Islet precursor cell (in vitro differentiated cells): Measurements from ENCODE around the gene OR2AE1.
"Not testable (repeated sequence)": the region's sequence is repeated elsewhere in the genome, so short reads cannot be mapped to it uniquely, and the experiment has no call there.

ENCODE experiments used
- DNase-seq: peaks from one replicate; pipeline ENCODE4 v3.0.0-alpha.2; 2018

Gene OR2AE1, protein sequence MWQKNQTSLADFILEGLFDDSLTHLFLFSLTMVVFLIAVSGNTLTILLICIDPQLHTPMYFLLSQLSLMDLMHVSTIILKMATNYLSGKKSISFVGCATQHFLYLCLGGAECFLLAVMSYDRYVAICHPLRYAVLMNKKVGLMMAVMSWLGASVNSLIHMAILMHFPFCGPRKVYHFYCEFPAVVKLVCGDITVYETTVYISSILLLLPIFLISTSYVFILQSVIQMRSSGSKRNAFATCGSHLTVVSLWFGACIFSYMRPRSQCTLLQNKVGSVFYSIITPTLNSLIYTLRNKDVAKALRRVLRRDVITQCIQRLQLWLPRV

DNA sequence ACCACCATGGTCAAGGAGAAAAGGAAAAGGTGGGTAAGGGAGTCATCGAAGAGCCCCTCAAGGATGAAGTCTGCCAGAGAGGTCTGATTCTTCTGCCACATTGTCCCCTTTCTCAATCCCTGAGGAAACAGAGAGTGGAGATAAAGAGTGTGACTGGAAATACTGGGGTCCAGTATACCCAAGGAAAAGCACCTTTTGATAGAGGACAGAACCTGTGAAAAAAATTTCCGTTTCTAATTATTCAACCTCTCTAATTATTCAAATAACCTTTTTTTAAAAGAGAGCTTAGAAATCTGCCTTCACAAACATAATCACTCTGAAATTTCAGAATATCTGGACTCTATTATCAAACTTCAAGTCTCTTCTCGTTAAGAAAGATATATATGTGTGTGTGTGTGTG is at the start of gene OR2AE1:
Gene OR2AE1 (minus strand): TSS at position 101 of the 400 bp plus-strand sequence. CDS start 0 bp downstream, at position 101.
- no peak for DNase-seq

DNA sequence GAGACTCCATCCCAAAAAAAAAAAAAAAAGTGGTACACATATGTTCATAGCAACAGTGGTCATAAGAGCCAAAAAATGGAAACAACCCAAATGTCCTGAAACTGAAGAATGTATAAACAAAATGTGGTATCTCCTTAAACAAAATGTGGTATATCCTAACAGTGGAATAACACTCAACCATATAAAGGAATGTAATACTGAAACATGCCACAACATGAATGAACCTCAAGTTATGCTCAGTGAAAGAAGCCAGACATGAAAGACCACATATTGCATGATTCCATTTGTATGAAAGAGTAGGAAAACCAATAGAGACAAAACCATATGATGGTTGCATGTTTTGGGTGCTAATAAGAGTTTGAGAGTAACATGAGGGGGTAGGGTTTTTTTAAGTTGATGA is 49.5 kb upstream of the OR2AE1 start:
- no peak for DNase-seq

DNA sequence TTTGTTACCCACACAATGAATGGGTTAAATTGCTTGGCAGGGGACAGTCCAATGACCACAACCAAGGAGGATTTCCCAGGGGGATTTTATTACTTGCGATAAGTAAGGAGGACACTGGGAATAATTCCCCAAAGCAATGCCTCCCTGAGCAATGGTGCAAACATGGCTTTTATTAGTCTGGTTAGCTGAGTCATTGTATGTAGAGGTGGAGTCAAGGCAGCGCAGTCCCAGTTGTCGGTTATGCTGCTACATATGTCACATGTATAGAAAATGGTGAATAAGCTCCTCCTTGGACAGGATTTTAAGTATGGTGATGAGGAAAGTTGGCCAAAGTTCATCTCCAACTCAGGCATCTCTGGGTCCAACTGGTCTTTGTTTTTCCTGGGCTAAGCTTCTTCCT is 46.4 kb upstream of the OR2AE1 start:
- no peak for DNase-seq

DNA sequence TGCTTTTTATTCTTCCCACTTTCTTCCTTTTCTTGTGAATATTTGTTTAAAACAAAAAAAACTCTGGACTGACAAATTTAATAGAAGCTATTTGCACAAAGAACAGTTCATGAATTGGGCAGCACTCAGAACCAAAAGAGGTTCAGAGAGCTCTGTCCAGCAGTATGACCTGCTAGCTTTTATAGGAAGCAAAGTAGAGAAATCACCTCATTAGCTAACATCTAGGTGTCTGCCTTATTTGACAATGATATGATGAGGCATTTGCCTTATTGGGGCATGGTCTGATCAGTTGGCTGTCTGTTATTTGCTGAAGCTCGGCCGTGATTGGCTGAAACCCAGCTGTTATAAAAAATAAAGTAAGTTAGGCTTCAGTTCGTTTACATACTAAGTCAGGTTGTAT is 43.3 kb upstream of the OR2AE1 start:
- no peak for DNase-seq

DNA sequence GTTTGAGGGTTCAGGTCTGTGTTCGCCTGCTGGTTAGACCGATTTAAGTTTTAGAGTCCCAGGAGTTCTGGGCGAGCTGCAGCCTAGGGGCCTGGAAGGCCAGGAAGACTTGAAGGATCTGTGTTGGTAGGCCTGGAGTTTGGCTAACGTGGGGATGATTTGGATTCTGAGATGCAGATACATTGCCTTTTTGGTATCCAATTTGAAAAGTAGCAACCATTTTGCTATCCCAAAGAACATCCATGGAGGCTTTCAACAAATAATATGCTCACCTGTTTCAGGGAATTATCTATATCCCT is 42.9 kb upstream of the OR2AE1 start:
- no peak for DNase-seq

DNA sequence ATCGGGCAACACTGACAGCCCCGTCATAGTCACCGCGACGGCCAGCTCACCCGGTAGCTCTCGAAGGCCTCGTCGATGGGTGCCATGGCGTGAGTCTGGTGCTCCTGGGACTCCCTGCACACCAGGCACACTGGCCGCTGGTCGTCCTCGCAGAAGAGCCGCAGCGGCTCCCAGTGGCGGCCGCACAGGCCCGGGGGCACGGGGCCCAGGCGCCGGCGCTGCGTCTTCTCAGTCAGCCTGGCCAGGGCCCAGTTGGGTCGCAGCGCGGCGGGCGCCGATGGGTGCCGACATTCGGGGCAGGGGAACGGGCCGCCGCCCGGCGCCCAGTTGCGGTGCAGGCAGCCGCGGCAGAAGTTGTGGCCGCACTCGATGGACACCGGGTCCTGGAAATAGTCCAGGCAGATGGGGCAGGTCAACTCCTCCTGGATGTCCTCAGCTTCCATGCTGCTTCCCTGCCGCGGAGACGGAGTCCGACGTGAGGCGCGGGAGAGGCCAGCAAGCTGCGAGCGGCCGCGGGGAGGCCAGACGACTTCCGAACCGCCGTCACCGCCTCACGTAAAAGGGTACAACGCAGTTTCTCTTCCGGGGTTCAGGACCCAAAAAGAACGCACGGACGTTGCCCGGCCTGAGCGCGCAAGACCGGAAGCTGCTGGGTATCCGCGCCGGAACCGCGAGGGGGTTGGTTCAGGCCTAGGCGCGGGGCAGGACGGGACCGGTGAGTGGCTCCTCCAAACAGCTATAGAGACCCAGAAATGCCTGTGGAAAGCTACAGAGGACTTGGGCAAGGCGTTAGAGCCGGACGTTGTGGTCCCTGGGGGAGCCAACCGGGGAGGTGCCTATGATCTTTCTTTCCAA is 42.4 kb upstream of the OR2AE1 start, which contains the start of gene TRIM4:
Gene TRIM4 (minus strand): TSS at position 572 of the 855 bp plus-strand sequence. CDS start 129 bp downstream, at position 443.
- DNase-seq, result no peak

DNA sequence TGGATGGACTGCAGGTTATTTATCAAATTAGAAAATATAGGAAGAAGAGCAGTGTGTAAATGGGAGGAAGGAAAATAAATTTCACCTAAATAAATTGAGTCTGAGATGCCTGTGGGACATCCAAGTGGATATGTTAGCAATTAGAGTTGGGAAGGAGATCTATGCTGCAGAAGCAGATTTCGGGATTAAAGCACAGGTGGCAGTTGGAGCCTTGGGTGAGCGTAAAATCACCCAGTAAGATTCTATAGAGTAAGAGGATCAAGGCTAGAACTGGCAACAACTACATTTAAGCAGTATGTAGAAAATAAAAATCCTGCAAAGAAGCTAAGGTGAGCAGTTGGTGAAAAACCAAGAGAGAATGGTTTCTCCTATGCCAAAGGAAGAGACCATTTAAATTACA is 34.1 kb upstream of the OR2AE1 start:
- DNase-seq, result no peak

DNA sequence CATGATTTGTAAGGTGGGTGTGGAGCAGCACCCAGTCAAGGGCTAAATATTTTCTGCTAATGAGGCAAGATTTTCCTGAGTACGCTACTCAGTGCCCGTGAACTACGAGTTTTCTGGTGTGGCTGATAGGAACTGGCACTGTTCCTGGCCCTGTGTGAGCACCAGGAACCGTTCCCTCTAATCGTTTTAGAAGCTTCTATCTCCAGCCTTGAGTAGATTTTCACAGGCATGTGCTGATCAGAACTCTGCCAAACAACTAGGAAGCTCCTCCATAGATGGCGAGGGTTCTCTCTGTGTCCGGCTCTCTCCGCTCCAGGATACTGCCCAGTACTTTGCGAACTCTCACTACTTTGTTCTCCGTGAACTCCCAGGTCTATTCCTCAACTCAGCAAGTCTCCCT is 24.7 kb upstream of the OR2AE1 start:
- no peak for DNase-seq

DNA sequence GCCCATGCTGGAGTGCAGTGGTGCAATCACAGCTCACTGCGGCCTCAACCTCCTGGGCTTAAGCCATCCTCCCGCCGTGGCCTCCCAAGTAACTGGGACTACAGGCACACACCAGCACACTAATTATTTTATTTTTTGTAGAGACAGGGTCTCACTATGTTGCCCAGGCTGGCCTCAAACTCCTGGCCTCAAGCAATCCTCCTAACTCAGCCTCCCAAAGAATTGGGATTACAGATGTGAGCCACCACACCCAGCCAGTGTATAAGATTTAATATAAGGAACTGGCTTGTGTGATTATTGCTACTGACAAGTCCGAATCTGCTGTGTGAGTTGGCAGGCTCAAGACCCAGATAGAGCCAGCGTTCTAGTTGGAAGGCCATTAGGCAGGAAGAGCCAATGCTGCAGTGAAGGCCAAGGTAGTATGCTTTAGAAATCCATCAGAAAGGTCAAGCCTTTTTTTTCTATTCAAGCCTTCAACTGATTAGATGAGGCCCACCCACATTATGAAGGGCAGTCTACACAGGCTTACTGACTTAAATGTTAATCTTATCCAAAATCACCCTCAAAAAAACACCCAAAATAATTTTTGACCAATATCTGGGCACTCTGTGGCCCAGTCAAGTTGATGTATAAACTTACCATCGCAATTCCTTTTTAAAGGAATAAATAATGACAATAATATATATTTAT is 23.1 kb upstream of the OR2AE1 start:
- no peak for DNase-seq

DNA sequence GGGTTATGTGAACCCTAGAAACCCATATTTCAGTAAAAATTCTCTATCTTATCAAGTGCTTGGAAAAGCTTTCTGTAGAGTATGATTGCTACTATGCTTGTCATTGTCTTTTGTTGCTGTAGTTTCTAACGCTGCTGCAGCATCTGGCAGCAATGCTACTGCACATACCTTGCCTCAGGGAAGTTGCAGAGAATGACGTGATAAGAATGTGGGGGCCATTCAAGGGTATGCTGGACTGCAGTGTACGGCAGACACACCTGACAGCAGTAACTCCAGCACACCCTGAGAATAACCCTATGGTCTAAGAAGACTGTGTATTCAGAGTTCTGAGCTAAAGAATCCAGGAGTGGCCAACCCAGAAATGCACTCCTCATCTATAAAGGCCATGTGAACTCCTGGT is 22.0 kb upstream of the OR2AE1 start:
- peak; percentile 84 for DNase-seq

DNA sequence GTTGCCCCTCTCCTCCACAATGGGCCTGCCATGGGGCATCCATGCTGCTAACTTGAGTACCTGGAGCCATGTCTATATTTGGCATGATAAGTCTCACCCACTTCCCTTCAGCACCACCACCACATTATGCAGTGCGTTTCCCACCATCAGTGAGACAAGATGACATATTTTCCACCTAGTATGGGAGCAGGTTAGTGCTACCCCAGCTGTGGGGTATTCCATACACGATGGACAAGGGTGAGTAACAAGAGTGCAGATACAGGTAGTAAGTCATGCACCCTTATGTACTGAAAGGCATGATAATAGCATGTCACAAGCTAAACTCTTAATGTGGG is 21.2 kb upstream of the OR2AE1 start:
- DNase-seq, result no peak

DNA sequence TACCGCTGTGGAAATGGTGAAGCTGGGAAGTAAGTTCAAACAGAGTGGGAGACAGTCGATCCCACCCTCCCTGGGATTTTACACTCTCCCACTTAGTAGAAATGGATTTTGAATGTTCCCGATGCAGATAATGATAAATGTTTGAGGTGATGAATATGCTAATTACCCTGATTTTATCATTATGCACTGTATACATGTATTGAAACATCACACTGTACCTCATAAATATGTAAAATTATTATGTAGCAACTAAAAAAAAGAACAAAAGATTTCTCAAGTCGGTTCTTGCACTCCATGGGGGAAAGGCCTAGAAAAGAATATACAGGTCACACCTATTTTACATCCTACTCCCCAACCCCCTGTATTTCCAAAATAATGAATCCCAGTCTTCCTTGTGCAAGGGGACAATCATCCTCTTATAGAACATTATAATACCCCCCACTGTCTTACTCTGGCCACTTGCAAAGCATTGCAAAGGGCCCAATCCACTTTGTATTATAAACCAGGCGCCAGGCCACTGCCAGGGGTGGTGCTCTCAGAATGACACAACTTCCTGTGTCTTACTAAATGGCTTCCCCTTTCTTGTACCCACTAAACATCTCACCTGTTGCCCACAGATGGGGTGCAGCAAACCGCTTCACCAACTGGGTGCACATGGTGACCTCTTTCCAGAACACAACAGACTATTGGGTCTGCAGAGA is 20.6 kb upstream of the OR2AE1 start:
- DNase-seq, result no peak

DNA sequence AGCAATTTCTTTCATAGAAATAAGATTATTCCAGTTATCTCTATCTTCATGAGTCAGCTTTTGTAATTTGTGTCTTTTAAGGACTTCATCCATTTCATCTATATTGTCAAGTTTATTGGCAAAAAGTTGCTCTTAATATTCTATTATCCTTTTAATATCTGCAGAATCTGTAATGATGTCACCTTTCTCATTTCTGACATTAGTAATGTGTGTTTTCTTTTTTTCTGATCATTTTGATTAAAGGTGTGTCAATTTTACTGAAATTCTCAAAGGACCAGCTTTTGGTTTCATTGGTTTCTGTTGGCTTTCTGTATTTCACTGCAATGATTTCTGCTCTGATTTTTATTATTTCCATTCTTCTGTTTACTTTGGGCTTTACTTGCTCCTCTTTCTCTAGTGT is 17.9 kb upstream of the OR2AE1 start:
- no peak for DNase-seq

DNA sequence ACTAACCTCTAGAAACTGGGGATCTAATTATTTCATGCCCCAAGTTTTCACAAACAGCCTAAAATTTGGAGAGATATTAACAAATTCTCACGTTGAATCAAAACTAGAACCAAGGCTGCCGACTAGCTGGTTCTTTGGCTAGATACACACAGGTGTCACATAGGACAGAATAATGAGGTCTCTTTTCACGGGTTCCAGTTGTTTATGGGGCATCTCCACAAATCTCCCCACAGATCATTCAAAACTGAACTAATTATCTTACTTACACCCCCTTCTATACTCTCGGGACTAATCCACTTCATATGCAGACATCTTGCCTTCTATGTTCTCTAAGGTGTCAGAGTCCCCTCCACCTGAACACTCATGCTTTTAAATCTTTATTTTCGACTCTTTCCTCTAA is 16.4 kb upstream of the OR2AE1 start:
- DNase-seq, result no peak

DNA sequence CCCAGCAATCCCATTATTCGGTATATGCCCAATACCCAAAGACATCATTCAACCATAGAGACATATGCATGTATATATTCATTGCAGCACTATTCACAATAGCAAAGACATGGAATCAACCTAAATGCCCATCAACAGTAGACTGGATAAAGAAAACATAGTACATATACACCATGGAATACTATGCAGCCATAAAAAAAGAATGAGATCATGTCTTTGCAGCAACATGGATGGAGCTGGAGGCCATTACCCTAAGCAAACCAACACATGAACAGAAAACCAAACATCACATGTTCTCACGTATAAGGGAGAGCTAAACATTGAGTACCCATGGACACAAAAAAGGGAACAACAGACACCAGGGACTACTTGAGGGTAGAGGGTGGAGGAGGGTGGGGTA is 13.5 kb upstream of the OR2AE1 start:
- DNase-seq, result not testable (repeated sequence)

DNA sequence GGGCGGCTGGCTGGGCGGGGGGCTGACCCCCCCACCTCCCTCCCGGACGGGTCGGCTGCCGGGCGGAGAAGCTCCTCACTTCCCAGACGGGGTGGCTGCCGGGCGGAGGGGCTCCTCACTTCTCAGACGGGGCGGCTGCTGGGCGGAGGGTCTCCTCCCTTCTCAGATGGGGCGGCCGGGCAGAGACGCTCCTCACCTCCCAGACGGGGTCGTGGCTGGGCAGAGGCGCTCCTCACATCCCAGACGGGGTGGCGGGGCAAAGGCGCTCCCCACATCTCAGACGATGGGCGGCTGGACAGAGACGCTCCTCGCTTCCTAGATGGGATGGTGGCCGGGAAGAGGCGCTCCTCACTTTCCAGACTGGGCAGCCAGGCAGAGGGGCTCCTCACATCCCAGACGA is 11.5 kb upstream of the OR2AE1 start:
- not testable (repeated sequence) for DNase-seq

DNA sequence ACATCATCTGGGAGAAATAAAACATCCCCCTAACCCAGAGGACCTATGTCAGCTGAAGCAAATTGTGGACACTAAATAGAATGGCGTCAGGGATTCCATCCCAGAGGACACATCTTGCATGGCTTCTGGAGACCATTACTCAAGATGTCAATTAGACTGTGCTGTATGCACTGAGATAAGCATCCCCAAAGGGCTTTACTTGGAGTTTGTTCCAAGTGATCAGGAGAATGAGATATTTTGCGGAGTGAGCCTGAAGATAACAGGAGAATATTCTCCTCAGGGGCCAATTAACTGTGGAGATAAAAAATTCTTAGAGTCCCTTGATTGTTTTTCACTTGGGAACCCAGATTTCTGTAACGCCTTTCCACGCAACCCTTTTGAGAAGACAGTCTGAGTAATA is 4.5 kb upstream of the OR2AE1 start:
- DNase-seq, result no peak

DNA sequence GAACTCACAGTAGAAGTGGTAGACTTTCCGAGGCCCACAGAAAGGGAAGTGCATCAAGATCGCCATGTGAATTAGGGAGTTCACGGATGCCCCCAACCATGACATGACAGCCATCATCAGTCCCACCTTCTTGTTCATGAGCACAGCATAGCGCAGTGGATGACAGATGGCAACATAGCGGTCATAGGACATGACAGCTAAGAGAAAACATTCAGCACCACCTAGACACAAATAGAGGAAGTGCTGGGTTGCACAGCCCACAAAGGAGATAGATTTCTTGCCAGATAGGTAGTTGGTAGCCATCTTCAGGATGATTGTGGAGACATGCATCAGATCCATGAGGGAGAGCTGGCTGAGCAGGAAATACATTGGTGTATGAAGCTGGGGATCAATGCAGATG is 342 bp downstream of the OR2AE1 start:
- DNase-seq, result no peak

DNA sequence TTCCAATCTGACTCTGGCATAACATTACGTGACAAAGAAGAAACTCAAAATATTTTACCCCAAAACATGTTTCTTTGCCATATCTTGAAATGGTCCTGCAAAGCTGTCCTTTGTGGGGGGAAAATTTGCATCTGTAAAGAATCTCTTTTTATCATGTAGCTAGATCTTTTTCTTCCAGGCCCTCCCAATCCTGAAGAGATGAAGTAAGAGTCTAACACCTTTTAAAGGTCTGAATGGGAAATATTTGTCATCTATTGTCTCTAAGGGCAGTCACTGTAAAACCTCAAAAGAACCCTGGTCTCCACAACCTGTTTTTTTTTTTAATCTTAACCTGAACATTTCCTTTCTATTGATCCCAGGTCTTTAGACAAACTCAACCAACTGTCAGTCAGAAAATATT is 8.6 kb downstream of the OR2AE1 start:
- no peak for DNase-seq

DNA sequence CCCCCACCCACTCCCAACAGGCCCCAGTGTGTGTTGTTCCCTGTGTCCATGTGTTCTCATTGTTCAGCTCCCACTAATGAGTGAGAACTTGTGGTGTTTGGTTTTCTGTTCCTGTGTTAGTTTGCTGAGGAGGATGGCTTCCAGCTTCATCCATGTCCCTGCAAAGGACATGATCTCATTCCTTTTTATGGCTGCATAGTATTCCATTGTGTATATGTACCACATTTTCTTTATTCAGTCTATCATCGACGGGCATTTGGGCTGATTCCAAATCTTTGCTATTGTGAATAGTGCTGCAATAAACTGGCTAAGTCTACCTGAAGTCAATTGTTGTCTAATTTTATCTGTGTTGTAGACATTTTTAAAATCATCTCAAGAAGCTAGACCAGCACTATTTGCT is 9.4 kb downstream of the OR2AE1 start:
- not testable (repeated sequence) for DNase-seq

DNA sequence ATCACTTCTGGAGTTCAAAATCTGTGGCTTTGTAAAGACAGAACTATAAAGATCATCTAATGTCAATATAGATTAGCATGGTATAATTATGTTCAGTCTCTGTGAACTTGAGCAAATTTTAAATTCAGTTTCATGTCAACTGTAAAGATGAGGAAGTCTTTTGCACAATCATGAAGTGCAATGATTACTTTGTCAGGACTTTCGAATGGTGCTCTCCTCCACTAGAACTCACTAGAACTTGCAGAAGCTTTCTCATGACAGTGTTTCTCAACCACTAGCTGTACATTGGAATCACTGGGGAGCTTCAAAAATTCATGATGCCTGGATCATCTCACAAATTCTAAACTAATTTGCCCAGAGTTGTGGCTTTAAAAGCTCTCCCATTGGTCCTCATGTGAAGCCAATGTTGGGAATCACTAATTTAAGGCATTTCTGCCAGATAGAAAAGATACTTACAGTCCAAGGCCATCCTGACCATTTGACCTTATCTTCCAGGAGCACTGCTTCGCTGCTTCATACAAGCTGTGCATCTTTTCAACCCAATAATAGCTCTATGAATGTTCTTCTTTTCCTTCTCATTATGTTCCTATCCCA is 12.9 kb downstream of the OR2AE1 start:
- no peak for DNase-seq

DNA sequence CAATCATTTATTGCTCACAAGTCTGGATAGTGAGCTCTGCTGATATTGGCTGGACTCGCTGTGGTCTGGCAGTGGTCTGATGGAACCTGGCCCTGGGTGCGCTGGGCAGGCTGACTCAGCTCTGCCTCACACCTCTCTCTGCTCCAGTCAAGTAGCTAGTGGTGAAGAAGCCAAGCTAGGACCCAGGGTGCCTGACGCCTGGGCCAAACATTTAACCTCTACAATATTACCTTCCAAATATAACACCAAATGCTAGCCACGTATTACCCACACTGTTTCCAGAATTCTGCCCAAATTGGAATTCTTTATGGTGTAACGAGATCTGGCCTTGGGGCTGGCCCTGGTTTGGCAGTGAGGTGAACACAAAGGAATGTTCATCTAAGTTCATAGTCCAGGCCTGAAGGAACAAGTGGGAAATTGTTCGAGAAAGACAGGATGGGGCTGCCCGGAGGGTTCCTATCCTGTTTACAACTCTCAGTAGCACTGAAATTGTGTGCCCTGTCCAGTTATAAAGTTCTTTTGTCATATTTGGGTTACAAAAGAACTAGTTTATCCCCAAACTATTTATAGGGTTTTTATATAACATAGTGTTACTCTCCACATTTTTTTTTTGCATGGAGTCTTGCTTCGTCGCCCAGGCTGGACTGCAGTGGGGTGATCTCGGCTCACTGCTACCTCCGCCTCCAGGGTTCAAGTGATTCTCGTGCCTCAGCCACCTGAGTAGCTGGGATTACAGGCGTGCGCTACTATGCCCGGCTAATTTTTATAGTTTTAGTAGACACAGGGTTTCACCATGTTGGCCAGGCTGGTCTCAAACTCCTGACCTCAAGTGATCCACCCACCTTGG is 16.3 kb downstream of the OR2AE1 start:
- peak; percentile 87 for DNase-seq
